Epithelial cell of esophagus (primary cell): ENCODE measurements around the gene FSHR.

Source experiments
- DNase-seq: peaks from one replicate; pipeline ENCODE4 v3.0.0; 2010; ENCODE audit warnings: low read depth
- H3K4me3 ChIP-seq: 2 replicates; pipeline ENCODE4 v1.5.1; 2011; ENCODE audit warnings: mild to moderate bottlenecking, low read length, control low read depth
- TF ChIP-seq, protein P1 (sequence below): IDR thresholded peaks from 2 replicates; pipeline ENCODE4 v1.5.1; 2011; ENCODE audit warnings: low read depth, mild to moderate bottlenecking, low read length, control low read depth, inconsistent platforms; ENCODE audit not compliant: insufficient read depth; ENCODE audit errors: missing control alignments

Gene FSHR

DNA sequence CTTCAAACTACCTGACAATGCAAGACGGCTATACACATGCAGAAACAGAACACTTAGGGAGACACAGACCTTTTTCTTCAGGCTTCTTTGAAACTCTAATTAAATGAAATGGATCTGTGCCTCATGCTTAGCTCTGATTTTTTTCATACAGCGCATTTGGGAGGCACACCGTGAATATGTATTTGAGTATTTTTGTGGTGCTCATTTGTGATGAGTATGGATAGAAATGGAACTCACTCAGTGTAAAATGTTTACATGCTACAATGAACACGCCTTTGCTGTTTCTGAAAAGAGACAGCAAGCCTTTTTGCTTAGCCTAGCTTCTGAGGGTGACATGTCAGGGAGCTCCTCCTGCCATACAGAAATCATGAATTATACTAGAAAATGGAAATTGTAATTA is 113.3 kb downstream of the FSHR start:
- no peak for DNase-seq
- TF ChIP-seq, protein P1, sequence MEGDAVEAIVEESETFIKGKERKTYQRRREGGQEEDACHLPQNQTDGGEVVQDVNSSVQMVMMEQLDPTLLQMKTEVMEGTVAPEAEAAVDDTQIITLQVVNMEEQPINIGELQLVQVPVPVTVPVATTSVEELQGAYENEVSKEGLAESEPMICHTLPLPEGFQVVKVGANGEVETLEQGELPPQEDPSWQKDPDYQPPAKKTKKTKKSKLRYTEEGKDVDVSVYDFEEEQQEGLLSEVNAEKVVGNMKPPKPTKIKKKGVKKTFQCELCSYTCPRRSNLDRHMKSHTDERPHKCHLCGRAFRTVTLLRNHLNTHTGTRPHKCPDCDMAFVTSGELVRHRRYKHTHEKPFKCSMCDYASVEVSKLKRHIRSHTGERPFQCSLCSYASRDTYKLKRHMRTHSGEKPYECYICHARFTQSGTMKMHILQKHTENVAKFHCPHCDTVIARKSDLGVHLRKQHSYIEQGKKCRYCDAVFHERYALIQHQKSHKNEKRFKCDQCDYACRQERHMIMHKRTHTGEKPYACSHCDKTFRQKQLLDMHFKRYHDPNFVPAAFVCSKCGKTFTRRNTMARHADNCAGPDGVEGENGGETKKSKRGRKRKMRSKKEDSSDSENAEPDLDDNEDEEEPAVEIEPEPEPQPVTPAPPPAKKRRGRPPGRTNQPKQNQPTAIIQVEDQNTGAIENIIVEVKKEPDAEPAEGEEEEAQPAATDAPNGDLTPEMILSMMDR, result no peak
- no peak overlapping the region for H3K4me3 ChIP-seq

DNA sequence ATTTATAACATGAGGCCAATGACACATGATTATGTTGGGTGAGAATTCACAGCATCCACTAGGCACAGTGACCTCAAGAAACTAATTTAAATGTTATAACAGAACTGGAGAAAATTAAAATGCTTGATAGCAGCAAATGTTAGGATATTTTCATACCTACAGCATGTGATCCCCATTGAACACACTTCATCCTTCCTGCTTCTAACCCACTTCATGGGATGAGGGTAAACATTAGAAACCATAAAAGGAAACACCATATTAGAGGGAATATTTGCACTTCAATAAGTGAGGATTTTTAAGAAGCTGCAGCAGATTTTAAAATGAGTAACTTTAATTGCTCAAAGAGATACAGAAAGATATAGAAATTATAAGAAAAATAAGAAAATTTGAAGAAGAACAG is 117.1 kb downstream of the FSHR start:
- no peak for DNase-seq
- TF ChIP-seq, protein P1, result no peak
- no peak overlapping the region for H3K4me3 ChIP-seq

DNA sequence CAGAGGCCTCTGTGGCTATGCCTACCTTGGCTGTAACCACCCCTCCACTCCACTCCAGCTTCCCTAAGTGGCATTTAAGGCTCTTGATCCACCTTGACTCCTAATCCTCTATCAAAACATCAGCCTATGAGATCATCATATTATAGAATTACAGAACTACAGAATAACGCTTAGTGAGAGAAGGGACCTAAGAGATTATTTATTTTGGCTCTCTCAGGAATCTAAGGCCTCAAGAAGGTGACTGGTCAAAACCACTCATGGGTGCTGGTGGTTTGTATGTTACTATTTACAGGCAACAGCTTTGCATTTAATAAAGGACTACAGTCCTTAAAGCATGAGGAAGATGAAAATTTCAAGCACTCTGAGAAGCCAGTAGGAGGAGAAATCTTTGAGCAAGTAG is 118.8 kb downstream of the FSHR start:
- DNase-seq, result no peak
- H3K4me3 ChIP-seq, result no peak overlapping the region
- TF ChIP-seq, protein P1, result no peak

DNA sequence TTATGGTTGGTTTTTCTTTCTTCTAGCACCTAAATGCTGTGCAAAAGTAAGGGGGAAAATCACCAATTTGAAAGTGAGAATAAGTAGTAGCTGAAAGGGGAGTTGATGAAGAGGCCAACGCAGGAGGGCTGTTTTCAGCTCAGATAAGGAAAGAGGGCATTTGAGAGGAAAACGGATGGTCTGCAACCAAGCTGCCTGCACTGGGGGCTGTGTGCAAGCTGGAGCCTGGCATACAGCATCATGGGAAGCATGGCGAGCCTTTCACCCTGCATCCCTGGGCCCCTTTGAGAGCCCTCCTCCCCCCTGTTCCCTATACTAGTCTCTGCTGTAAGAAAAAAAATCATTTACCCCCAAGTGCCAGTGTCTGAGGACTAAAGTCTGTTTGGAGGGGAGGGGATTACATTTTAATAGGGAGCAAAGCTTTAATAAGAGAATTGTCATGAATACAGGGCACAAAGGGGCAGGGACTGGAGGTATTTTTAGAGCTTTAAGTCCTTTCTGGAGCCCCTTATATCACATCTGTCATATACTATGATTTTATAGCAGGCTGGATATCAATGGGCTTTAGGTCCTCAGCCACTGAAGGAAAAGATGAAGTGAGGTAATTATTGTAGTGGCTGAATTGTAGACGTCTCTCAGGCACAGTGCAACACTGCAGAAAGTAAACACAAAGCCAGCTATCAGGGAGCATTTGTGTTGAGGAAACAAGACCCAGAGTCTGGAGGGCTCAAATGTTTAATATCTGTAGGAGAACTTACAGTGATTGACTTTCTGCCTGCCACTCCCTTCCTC is 120.7 kb downstream of the FSHR start:
- TF ChIP-seq, protein P1, result no peak
- H3K4me3 ChIP-seq, result no peak overlapping the region
- no peak for DNase-seq

DNA sequence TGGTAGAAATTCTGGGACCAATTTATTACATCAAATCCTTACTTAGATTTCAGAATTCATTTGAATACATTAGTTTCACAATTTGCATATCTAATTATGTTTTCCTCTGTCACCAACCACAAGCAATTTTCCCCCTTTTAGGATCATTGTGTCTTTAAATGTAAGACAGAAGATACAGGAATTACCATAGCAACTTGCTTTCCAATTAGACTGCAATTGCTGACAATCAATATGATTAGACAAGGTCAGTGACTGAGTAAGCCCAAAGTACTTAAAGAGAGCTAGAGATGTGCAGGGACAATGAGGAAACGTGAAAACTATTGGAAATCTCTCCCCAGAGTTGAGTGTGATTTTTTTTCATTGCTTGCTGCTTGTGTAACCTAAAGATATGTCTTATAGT is 121.4 kb downstream of the FSHR start:
- TF ChIP-seq, protein P1, result no peak
- H3K4me3 ChIP-seq, result no peak overlapping the region
- DNase-seq, result no peak

DNA sequence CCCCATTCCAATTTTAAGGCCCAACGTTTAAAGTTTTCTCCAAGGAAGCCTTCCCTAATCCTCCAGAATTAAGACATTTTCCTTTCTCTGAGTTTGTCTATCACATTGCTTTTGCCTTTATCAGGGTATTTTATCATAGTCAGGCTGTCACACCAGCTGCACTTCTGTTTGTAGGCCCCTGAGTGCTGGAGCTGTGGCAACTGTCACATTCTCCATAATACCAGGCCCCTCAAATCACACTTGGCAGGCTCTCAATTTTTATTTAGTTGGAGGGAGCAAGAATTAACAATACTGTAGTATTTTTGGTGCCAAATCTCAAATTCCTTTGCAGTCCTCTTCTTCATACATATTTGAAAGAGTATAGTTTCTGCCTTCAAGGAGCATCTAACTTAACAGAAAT is 122.2 kb downstream of the FSHR start:
- TF ChIP-seq, protein P1, result no peak
- H3K4me3 ChIP-seq, result no peak overlapping the region
- DNase-seq, result no peak

DNA sequence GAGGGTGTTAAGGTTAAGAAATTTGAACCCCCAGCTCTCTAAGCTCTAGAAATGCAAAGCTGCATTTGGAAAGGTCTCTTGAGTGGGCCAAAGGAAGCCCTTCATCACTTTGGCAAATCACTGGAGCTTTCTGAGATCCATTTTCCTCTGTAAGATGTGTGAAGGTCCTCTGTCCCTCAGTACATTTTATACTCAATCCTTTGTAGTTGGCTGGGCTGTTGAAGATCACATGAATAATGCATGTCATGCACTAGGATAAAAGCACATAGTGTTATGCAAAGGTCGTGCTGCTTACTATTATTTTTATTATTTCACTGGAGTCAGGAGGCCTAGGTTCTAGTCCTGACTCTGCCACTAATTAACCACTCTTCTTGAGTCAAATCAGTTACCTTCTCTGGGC is 124.9 kb downstream of the FSHR start:
- TF ChIP-seq, protein P1, result no peak
- H3K4me3 ChIP-seq, result no peak overlapping the region
- no peak for DNase-seq
